Measurements from ENCODE around the gene SLC43A2. TPM values are rescaled to one million over a fixed set of nuclear protein-coding genes. Genes with fewer than 3 reads are reported as not detected.

Gene SLC43A2
- total RNA-seq, 1 experiment from 2014 or later = 5.6 TPM

DNA sequence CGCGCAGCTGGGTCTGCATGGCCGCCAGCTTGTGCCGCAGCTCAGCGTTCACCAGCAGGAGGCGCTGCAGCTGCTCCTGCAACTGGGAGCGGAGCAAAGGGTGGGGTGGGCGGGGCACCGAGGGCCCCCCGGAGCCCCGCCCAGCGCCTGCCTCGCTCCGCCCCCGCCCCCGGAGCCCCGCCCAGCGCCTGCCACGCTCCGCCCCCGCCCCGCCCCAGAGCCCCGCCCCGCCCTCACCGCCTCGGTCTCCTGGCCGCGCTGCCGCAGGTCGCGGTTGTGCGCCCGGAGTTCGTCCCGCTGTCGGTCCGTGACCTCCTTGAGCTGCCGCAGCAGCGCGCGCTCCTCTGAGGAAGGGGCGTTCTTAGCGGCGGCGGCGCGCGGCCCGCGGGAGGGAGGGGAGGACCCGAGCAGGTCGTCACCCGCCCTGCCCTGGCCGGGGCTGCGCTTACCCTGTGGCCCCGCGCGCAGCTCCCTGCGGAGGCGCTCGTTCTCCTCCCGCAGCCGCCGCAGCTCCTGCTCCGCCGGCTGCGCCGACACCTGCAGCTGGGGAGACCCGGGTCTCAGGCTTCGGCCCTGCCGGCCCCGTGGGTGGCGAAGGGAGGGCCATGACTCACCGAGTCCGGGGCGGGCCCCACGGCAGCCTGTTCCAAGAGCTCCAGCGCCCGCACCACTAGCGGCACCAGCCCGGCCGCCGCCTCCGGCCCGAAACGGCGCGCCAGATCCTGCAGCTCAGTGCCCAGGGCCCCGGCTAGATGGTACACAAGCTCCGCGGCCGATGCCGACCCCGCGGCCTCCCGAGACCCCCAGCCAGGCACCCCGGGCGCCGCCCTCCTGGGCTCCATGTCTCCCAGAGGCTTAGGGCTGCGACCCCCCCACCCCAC lies 20.6 kb upstream of the SLC43A2 start:
- peaks cover 4% of the 10 kb centered on the region for H3K4me1 Mint-ChIP-seq (ENCODE audit: insufficient read depth, unreplicated experiment)
- ChIA-PET CTCF (interaction anchor here (0.5 to 3.5 kb wide), 24 partner anchors 10 to 252 kb away, joined by 3 to 37 read pairs (median 4); partner anchors contain the start of gene SLC43A2), POLR2A (interaction anchor here (0.6 to 3.8 kb wide), 34 partner anchors 8 to 390 kb away, joined by 3 to 48 read pairs (median 5); partner anchors contain the start of genes INPP5K, PITPNA, PRPF8 and RPA1)
- H3K4me3 Mint-ChIP-seq (ENCODE audit: unreplicated experiment) = peak overlapping the region; percentile 70
- peak; percentile 89 for DNase-seq (ENCODE audit: unreplicated experiment)
- intact Hi-C loops (cut with micrococcal nuclease) = loop anchor here (2.0 kb wide), 2 partner anchors 68 to 72 kb away; no protein-coding TSS in a partner anchor
- no peaks in the 10 kb centered on the region for H3K9me3 Mint-ChIP-seq (ENCODE audit: unreplicated experiment)
- TF ChIP-seq, protein P1, sequence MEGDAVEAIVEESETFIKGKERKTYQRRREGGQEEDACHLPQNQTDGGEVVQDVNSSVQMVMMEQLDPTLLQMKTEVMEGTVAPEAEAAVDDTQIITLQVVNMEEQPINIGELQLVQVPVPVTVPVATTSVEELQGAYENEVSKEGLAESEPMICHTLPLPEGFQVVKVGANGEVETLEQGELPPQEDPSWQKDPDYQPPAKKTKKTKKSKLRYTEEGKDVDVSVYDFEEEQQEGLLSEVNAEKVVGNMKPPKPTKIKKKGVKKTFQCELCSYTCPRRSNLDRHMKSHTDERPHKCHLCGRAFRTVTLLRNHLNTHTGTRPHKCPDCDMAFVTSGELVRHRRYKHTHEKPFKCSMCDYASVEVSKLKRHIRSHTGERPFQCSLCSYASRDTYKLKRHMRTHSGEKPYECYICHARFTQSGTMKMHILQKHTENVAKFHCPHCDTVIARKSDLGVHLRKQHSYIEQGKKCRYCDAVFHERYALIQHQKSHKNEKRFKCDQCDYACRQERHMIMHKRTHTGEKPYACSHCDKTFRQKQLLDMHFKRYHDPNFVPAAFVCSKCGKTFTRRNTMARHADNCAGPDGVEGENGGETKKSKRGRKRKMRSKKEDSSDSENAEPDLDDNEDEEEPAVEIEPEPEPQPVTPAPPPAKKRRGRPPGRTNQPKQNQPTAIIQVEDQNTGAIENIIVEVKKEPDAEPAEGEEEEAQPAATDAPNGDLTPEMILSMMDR (IDR thresholded peaks at IDR 0.05; ENCODE audit: unreplicated experiment) = peak; percentile 82
- peaks cover 43% of the 10 kb centered on the region for H3K36me3 Mint-ChIP-seq (ENCODE audit: insufficient read depth, unreplicated experiment)
- no peaks in the 10 kb centered on the region for H3K27me3 Mint-ChIP-seq (ENCODE audit: insufficient read depth, unreplicated experiment)
- BruUV-seq (replicated peaks) = no TSS peak
- H3K27ac Mint-ChIP-seq (ENCODE audit: low read depth, unreplicated experiment) = peak overlapping the region; percentile 23

DNA sequence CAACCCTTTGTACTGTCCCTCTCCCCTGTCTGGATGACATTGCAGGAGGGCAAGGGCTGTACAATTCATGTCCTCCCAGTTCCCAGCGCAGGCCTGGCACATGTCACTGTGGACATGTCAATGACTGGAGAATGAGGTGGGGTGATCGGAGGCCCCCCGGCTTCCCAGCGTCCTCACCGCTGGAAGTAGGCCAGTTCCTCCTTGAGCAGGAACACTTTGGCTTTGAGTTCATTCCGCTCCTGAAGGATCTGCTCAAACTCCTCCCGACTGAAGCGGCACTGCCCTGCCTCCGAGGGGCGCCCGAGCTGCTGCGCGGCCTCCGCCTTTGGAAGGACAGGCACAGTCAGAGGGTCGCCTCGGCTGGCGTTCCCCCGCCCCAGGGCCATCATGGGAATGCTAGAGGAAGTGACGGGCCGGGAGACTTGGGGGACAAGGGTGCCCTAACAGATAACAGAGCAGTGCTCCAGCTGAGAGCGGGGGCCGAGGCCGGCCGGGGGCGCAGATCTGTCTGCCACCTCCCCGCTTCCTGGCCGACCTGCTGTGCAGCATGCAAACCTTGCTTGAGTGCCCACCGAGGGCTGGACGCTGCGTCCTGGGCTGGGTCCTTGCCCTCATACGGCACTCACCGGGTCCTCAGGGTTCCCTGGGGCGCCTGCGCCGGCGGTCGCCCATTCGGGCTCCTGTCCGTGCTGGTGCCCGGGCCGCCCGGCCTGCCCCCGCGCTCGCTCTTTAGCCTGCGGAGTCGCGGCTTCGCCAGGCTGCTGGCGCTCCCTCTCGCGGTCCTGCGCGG lies 19.7 kb upstream of the SLC43A2 start:
- no peaks in the 10 kb centered on the region for H3K9me3 Mint-ChIP-seq (ENCODE audit: unreplicated experiment)
- H3K27ac Mint-ChIP-seq (ENCODE audit: low read depth, unreplicated experiment) = no peak overlapping the region
- intact Hi-C loops (cut with micrococcal nuclease) = loop anchor here (2.0 kb wide), 2 partner anchors 68 to 72 kb away; no protein-coding TSS in a partner anchor
- BruUV-seq (replicated peaks) = no TSS peak
- peaks cover 8% of the 10 kb centered on the region for H3K4me1 Mint-ChIP-seq (ENCODE audit: insufficient read depth, unreplicated experiment)
- DNase-seq (ENCODE audit: unreplicated experiment) = no peak
- ChIA-PET CTCF (interaction anchor here (0.5 to 3.5 kb wide), 22 partner anchors 10 to 395 kb away, joined by 3 to 37 read pairs (median 4); partner anchors contain the start of gene SLC43A2), POLR2A (interaction anchor here (1.0 to 3.8 kb wide), 16 partner anchors 10 to 389 kb away, joined by 3 to 48 read pairs (median 8); partner anchors contain the start of genes INPP5K, PITPNA, PRPF8 and YWHAE)
- H3K4me3 Mint-ChIP-seq (ENCODE audit: unreplicated experiment) = peak overlapping the region; percentile 70
- peaks cover 34% of the 10 kb centered on the region for H3K36me3 Mint-ChIP-seq (ENCODE audit: insufficient read depth, unreplicated experiment)
- H3K27me3 Mint-ChIP-seq (ENCODE audit: insufficient read depth, unreplicated experiment) = no peaks in the 10 kb centered on the region
- TF ChIP-seq, protein P1 (IDR thresholded peaks at IDR 0.05; ENCODE audit: unreplicated experiment) = no peak

DNA sequence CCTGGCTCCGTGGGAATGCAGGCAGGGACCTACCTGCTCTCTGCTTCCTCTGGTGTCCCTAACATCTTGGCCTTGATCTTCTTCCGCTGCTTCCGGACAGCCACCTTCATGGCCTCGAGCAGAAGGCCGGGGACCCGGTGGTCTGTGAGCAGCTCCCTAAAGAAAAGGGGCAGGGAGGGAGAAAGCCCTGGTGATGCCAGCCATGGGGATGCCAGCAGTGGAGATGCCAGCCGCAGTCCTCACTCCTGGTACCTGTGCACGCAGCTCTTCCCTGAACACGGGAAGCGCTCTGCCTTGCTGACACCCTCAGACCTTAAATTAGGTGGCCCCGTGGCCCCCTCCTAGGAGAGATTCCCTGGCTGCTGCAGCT lies 19.2 kb upstream of the SLC43A2 start:
- TF ChIP-seq, protein P1 (IDR thresholded peaks at IDR 0.05; ENCODE audit: unreplicated experiment) = no peak
- ChIA-PET CTCF (interaction anchor here (0.6 to 3.5 kb wide), 15 partner anchors 9 to 394 kb away, joined by 3 to 37 read pairs (median 3); partner anchors contain the start of gene SLC43A2), POLR2A (interaction anchor here (1.2 to 3.1 kb wide), 3 partner anchors 67 to 132 kb away, joined by 4 to 17 read pairs (median 14); partner anchors contain the start of genes INPP5K and PITPNA)
- Mint-ChIP-seq H3K4me3 (ENCODE audit: unreplicated experiment) (no peak overlapping the region), H3K36me3 (ENCODE audit: insufficient read depth, unreplicated experiment) (peaks cover 29% of the 10 kb centered on the region), H3K27ac (ENCODE audit: low read depth, unreplicated experiment) (no peak overlapping the region), H3K4me1 (ENCODE audit: insufficient read depth, unreplicated experiment) (peaks cover 8% of the 10 kb centered on the region), H3K27me3 (ENCODE audit: insufficient read depth, unreplicated experiment) (no peaks in the 10 kb centered on the region), H3K9me3 (ENCODE audit: unreplicated experiment) (no peaks in the 10 kb centered on the region)
- no TSS peak for BruUV-seq (replicated peaks)
- intact Hi-C loops (cut with micrococcal nuclease) = loop anchor here (2.0 kb wide), 2 partner anchors 69 to 71 kb away; no protein-coding TSS in a partner anchor
- DNase-seq (ENCODE audit: unreplicated experiment) = no peak
